Tibial artery (tissue), 4 donors: Measurements from ENCODE around the gene MCUB.

ENCODE experiments used
- DNase-seq, 2 donors: peaks; one replicate each; pipeline ENCODE4 v3.0.0-alpha.2; 2019
- H3K27ac ChIP-seq, 2 donors: fragments of 200-600 bp; sonication (generic) in 1 of 2; 1 replicate in 1 of 2; 2 replicates in 1 of 2; pipeline ENCODE4 v1.5.1; 2018 to 2019; ENCODE audit warnings: mild to moderate bottlenecking in 1 of 2
- H3K27me3 ChIP-seq, 2 donors: fragments of 200-600 bp; sonication (generic) in 1 of 2; one replicate each; pipeline versions ENCODE4 v1.5.1 to v1.6.0; 2016 to 2019
- H3K36me3 ChIP-seq, 3 donors: fragments of 200-600 bp; sonication (generic) in 2 of 3; one replicate each; pipeline ENCODE4 v1.5.1; 2016 to 2019; ENCODE audit warnings: mild to moderate bottlenecking in 2 of 3
- H3K4me1 ChIP-seq, 4 donors: fragments of 200-600 bp; sonication (generic) in 2 of 4; 1 replicate in 3 of 4; 2 replicates in 1 of 4; pipeline ENCODE4 v1.5.1; 2016 to 2019
- H3K4me3 ChIP-seq, 2 donors: fragments of 200-600 bp; sonication (generic) in 1 of 2; 1 replicate in 1 of 2; 2 replicates in 1 of 2; pipeline ENCODE4 v1.5.1; 2018 to 2019; ENCODE audit warnings: mild to moderate bottlenecking in 2 of 2
- H3K9me3 ChIP-seq, 3 donors: fragments of 200-600 bp; sonication (generic) in 1 of 3; one replicate each; pipeline ENCODE4 v1.5.1; 2016 to 2019
- CTCF ChIP-seq, 2 experiments: fragments of 200-600 bp in 1 of 2; fragments of 450-650 bp in 1 of 2; IDR thresholded peaks; one replicate each; pipeline ENCODE4 v1.5.1; 2017 to 2019; ENCODE audit warnings: antibody characterized with exemption in 2 of 2, mild to moderate bottlenecking in 1 of 2, moderate library complexity in 1 of 2
- intact Hi-C: fragments of 100-400 bp; cut with DNase I; formaldehyde crosslinking; loops from one replicate; pipeline ENCODE4 v1.15.0; 2023; ENCODE audit warnings: low total_unique reads

The MCUB gene

GRCh38 chr4:109713500-109713899 is 153.5 kb downstream of the MCUB start:
- Histone ChIP-seq H3K4me3 (no peak overlapping the region), H3K27me3 (no peaks in the 10 kb centered on the region), H3K36me3 (peaks cover 18 to 57% (median 26%) of the 10 kb centered on the region in 3 donors), H3K27ac (no peak overlapping the region), H3K4me1 (no peaks in the 10 kb centered on the region), H3K9me3 (no peaks in the 10 kb centered on the region)
- no peak for DNase-seq
- intact Hi-C loops, result no loop called here
- TF ChIP-seq CTCF (IDR thresholded peaks at IDR 0.05), result no peak

DNA sequence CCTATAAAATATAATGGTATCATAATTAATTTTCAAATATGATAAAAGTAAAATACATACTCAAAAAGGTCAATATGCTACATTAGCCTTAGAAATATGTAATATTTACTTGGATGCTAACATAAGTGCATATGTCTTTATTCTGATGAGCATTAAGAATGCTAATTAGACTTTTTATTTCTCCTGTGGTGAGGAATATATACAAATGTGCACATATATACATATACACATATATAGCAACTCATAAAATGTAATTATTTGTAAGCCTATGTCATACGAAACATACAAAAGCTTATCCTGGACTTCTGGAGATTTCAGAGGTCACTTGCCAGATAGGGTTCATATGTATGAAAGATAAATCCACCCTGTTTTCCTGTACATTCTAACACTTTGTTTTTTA is 158.7 kb downstream of the MCUB start:
- no peaks in the 10 kb centered on the region for H3K9me3 ChIP-seq
- TF ChIP-seq CTCF (IDR thresholded peaks at IDR 0.05), result no peak
- H3K4me3 ChIP-seq, result no peak overlapping the region
- H3K36me3 ChIP-seq, result peaks cover 6 to 33% (median 20%) of the 10 kb centered on the region in 3 donors
- DNase-seq, result no peak
- intact Hi-C loops, result no loop called here
- H3K27me3 ChIP-seq, result no peaks in the 10 kb centered on the region
- H3K4me1 ChIP-seq, result no peaks in the 10 kb centered on the region
- H3K27ac ChIP-seq, result no peak overlapping the region

DNA sequence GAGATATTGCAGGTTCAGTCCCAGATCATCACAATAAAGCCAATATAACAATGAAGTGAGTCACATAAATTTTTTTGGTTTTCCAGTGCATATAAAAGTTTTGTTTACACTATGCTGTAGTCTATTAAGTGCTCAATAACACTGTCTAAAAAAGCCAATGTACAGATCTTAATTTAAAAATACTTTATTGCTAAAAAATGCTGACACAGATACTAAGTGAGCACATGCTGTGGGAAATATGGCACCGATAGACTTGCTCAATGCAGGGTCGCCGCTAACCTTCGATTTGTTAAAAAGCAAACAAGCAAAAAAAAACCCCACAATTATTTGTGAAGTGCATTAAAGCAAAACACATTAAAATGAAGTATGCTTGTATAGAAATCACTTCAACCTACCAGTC is 159.6 kb downstream of the MCUB start:
- Histone ChIP-seq H3K4me3 (no peak overlapping the region), H3K27me3 (no peaks in the 10 kb centered on the region), H3K27ac (no peak overlapping the region), H3K9me3 (no peaks in the 10 kb centered on the region), H3K36me3 (peaks cover 4 to 24% (median 15%) of the 10 kb centered on the region in 3 donors), H3K4me1 (no peaks in the 10 kb centered on the region)
- intact Hi-C loops, result no loop called here
- no peak for DNase-seq
- no peak for TF ChIP-seq CTCF (IDR thresholded peaks at IDR 0.05)

DNA sequence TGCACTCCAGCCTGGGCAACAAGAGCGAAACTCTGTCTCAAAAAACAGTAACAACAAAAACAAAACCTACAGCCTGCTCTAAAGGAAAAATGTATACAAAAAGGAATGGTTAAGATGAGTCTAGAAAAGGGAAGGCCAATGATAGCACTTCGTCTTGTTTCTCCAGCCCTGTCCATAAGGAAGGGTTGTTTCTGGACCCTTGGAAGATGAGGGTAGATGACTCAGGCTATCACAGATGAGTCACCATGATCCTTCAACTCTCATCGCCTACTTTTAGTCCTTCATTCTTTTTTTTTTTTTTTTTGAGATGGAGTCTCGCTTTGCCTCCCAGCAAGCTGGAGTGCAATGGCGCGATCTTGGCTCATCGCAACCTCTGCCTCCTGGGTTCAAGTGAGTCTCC is 161.0 kb downstream of the MCUB start:
- H3K27me3 ChIP-seq, result no peaks in the 10 kb centered on the region
- H3K27ac ChIP-seq, result no peak overlapping the region
- no peak for TF ChIP-seq CTCF (IDR thresholded peaks at IDR 0.05)
- no peak overlapping the region for H3K4me3 ChIP-seq
- no peaks in the 10 kb centered on the region for H3K9me3 ChIP-seq
- no peaks in the 10 kb centered on the region for H3K4me1 ChIP-seq
- peaks cover 2 to 15% (median 11%) of the 10 kb centered on the region in 3 donors for H3K36me3 ChIP-seq
- intact Hi-C loops, result no loop called here
- DNase-seq, result no peak

DNA sequence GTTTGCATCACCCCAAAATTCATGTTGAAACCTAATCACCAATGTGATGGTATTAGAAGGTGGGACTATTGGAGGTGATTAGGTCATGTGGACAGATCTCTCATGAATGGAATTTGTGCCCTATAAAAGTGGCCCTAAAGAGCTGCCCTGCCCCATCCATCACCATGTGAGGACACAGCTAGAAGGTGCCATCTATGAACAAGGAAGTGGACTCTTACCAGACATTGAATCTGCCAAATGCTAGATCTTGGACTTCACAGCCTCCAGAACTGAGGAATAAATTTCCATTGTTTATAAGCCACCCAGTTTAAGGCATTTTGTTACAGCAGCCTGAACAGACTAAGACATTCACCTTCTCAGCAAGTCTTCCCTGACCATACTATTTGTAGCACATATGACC is 162.3 kb downstream of the MCUB start:
- intact Hi-C loops, result no loop called here

More for the DNA sequence above, 162.3 kb downstream of the MCUB start:
- H3K9me3 ChIP-seq, result no peaks in the 10 kb centered on the region
- no peak for TF ChIP-seq CTCF (IDR thresholded peaks at IDR 0.05)
- H3K4me3 ChIP-seq, result no peak overlapping the region
- H3K36me3 ChIP-seq, result peaks cover 0 to 2% (median 0%) of the 10 kb centered on the region in 3 donors
- H3K27ac ChIP-seq, result no peak overlapping the region
- H3K4me1 ChIP-seq, result no peaks in the 10 kb centered on the region
- DNase-seq, result no peak
- H3K27me3 ChIP-seq, result no peaks in the 10 kb centered on the region
